Aorta (tissue), 5 donors: ENCODE measurements around the gene AKR1C8. TPM values are rescaled to one million over a fixed set of nuclear protein-coding genes. Genes with fewer than 3 reads are reported as not detected.
"Not testable (repeated sequence)": the region's sequence is repeated elsewhere in the genome, so short reads cannot be mapped to it uniquely, and the experiment has no call there.

Source experiments
- ATAC-seq: fragments of 200-7000 bp; cut with Tn5 transposase; one replicate; pipeline ENCODE4 v1.9.1; 2022; ENCODE audit warnings: moderate library complexity; ENCODE audit not compliant: low FRiP score
- DNase-seq, 2 donors: peaks; one replicate each; pipeline ENCODE4 v3.0.0-alpha.2; 2020
- H3K27ac ChIP-seq, 2 donors: one replicate each; pipeline ENCODE4 v1.5.1; 2013; ENCODE audit warnings: low read length in 2 of 2, mild to moderate bottlenecking in 2 of 2, moderate library complexity in 2 of 2, control low read depth in 1 of 2, inconsistent platforms in 1 of 2, low read depth in 1 of 2
- H3K27me3 ChIP-seq, 2 donors: one replicate each; pipeline ENCODE4 v1.6.1; 2013; ENCODE audit warnings: control low read depth in 1 of 2, low read length in 1 of 2, mild to moderate bottlenecking in 1 of 2, moderate library complexity in 1 of 2; ENCODE audit not compliant: insufficient read depth in 2 of 2, control insufficient read depth in 1 of 2
- H3K36me3 ChIP-seq, 2 donors: one replicate each; pipeline ENCODE4 v1.6.1; 2013; ENCODE audit warnings: control low read depth in 1 of 2, low read length in 1 of 2, mild to moderate bottlenecking in 1 of 2; ENCODE audit not compliant: insufficient read depth in 2 of 2, control insufficient read depth in 1 of 2
- H3K4me1 ChIP-seq, 2 donors: one replicate each; pipeline ENCODE4 v1.6.1; 2013; ENCODE audit warnings: low read length in 2 of 2, control low read depth in 1 of 2, mild to moderate bottlenecking in 1 of 2, moderate library complexity in 1 of 2; ENCODE audit not compliant: insufficient read depth in 2 of 2, control insufficient read depth in 1 of 2
- H3K4me3 ChIP-seq, 2 donors: one replicate each; pipeline ENCODE4 v1.5.1; 2013; ENCODE audit warnings: low read length in 2 of 2, control low read depth in 1 of 2, mild to moderate bottlenecking in 1 of 2
- H3K9me3 ChIP-seq: one replicate; pipeline ENCODE4 v1.6.1; 2013; ENCODE audit warnings: mild to moderate bottlenecking, low read length; ENCODE audit not compliant: control insufficient read depth
- WGBS, 2 donors: extraction: QIAGEN DNeasy Blood & Tissue Kit; methylation state at CpG; one replicate each; pipeline ENCODE4 v1.1.7; 2013; 5-methylcytosine and 5-hydroxymethylcytosine counted together
- intact Hi-C, 2 donors: fragments of 100-400 bp; cut with DNase I; formaldehyde crosslinking; loops; one replicate each; pipeline versions ENCODE4 v1.14.2 to v1.15.0; 2022
- polyA plus RNA-seq, 2 donors: library from polyadenylated mRNA; stranded (reverse); fragments of 200-250 nt; gene quantifications; one replicate each; pipeline ENCODE4 v1.2.3, GENCODE V29; 2013
- total RNA-seq, 2 donors: library from RNA; stranded (reverse); fragmentation: NEBNext Ultra II Directional; extraction: Animal tissue kit (Norgen Biotek cat#: 25700); gene quantifications; one replicate each; pipeline ENCODE4 v1.2.1, GENCODE V29; 2021
- donor health status: healthy with polysubstance abuse.
- donor health status: Bipolar disorder and iron deficiency.
- donor health status: DM: no; HTN: no; CAD: no.
- donor health status: DM: no; HTN: no; CAD: no.
- donor health status: DM: yes; HTN: yes; CAD: no.

The AKR1C8 gene
- total and polyA plus RNA-seq, 4 donors = 0.30 TPM; not detected in 3

DNA sequence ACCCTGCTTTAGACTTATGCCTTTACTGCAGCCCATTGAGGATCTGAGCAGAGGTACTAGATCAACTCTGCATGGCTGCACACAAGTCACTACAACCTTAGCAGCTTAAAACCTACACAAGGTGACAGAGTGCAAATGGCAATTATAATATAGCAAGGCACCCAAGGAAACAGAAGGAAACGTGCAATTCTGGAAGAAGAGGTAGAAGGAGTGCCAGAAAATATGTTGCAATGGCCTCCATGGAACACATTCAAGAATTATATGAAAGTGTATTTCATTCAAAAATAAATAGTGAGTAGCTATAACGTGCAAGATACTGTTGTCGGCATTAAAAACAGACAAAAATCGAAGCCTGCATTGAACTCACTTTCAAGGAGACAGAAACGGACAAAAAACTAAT is 2.9 kb upstream of the AKR1C8 start:
- Histone ChIP-seq H3K36me3 (no peaks in the 10 kb centered on the region), H3K4me3 (no peak overlapping the region), H3K27ac (no peak overlapping the region), H3K4me1 (no peaks in the 10 kb centered on the region), H3K9me3 (no peaks in the 10 kb centered on the region), H3K27me3 (no peaks in the 10 kb centered on the region)
- ATAC-seq = no peak
- no peak for DNase-seq
- 60 to 69% methylated on average over 5 of the region's 5 CpGs for WGBS, 2 donors
- intact Hi-C loops = no loop called here

DNA sequence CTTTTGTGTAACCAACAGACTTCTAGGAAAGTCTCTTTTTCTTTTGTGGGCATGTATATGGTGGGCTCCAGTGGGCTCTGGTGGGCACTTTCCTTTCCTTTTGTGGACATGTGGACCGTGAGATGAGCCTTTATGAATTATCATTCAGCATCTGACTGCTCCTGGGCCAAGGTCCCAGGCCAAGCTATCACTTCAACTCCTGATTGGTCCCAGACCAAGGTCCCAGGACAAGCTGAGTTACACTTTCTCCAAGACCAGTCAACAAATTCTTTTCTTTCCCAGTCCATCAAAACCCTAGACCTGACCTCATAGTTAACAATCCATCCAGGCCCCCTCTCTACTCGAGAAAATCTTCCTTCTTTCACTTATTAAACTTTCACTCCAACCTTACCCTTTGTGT is 1.0 kb downstream of the AKR1C8 start:
- no peaks in the 10 kb centered on the region for H3K27me3 ChIP-seq
- no peaks in the 10 kb centered on the region for H3K4me1 ChIP-seq
- H3K36me3 ChIP-seq = no peaks in the 10 kb centered on the region
- intact Hi-C loops = no loop called here
- DNase-seq = no peak
- no peak overlapping the region for H3K27ac ChIP-seq
- WGBS, 2 donors = 38 to 54% methylated on average over 2 of the region's 2 CpGs
- peaks cover 3% of the 10 kb centered on the region for H3K9me3 ChIP-seq
- ATAC-seq = no peak
- no peak overlapping the region for H3K4me3 ChIP-seq

DNA sequence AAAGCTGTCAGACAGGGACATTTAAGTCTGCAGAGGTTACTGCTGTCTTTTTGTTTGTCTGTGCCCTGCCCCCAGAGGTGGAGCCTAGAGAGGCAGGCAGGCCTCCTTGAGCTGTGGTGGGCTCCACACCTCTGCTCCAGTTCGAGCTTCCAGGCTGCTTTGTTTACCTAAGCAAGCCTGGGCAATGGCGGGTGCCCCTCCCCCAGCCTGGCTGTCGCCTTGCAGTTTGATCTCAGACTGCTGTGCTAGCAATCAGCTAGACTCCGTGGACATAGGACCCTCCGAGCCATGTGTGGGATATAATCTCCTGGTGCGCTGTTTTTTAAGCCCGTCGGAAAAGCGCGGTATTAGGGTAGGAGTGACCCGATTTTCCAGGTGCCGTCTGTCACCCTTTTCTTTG is 4.4 kb downstream of the AKR1C8 start:
- H3K4me3 ChIP-seq, DNase-seq, H3K27me3 ChIP-seq, H3K36me3 ChIP-seq, H3K4me1 ChIP-seq, ATAC-seq, intact Hi-C loops, H3K27ac ChIP-seq, H3K9me3 ChIP-seq: not testable (repeated sequence)
- 86 to 88% methylated on average over 12 of the region's 12 CpGs for WGBS, 2 donors

DNA sequence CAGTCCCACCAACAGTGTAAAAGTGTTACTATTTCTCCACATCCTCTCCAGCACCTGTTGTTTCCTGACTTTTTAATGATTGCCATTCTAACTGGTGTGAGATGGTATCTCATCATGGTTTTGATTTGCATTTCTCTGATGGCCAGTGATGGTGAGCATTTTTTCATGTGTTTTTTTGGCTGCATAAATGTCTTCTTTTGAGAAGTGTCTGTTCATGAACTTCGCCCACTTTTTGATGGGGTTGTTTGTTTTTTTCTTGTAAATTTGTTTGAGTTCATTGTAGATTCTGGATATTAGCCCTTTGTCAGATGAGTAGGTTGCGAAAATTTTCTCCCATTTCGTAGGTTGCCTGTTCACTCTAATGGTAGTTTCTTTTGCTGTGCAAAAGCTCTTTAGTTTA is 9.4 kb downstream of the AKR1C8 start:
- H3K27me3 ChIP-seq, H3K36me3 ChIP-seq, H3K4me3 ChIP-seq, H3K27ac ChIP-seq, H3K4me1 ChIP-seq, intact Hi-C loops, DNase-seq, ATAC-seq, H3K9me3 ChIP-seq: not testable (repeated sequence)
- WGBS, 2 donors = 77 to 85% methylated on average over 1 to 3 of the region's 3 CpGs

DNA sequence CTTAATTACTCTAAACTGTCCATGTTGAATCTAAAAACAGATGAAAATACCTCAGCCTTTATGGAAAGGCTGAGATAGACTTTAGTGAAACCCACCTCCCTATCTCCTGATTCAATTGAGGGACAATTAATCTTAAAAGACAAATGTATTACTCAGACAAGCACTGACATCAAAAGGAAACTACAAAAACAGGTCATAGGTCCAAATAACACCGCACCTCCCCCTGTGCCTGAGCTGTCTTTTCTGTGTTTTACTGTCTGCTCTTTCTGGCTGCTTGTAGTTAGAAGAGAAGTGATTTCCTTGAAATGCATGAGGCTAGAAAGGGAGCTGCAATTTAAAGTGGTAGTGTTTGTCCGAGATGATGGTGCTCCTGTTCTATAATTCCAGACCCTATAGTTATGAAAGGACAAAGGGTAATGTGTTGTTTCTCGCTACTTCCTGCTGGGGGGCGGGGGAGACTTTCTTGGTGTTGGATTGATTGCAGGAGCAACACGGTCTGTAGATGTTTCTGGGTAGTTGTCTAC is 16.0 kb downstream of the AKR1C8 start:
- WGBS, 2 donors = 45 to 73% methylated on average over 5 of the region's 5 CpGs
- H3K36me3 ChIP-seq = no peaks in the 10 kb centered on the region
- DNase-seq (no peak), ATAC-seq (no peak)
- no peak overlapping the region for H3K4me3 ChIP-seq
- peaks cover 8% of the 10 kb centered on the region for H3K9me3 ChIP-seq
- intact Hi-C loops = no loop called here
- H3K4me1 ChIP-seq = no peaks in the 10 kb centered on the region
- H3K27me3 ChIP-seq = no peaks in the 10 kb centered on the region
- H3K27ac ChIP-seq = no peak overlapping the region

DNA sequence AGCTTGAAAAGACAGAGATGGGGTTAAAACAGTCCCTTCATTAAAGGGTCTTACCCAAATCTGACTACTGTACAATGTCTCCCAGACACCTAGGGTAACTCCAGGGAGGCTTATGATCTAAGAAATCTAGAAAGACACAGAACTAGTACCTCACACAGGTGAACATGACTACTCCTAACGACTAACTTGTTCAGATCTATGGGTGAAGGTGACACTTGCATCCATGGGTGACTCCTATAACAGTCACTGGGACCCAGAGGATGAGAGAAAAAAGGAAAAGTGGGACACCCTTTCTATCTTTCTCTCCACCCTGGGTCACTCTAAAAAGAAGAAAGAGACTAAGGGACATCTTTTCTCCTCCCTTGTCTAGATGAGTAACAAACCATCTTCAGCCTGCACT is 19.2 kb downstream of the AKR1C8 start:
- intact Hi-C loops = no loop called here
- no peaks in the 10 kb centered on the region for H3K4me1 ChIP-seq
- H3K27me3 ChIP-seq = no peaks in the 10 kb centered on the region
- H3K27ac ChIP-seq = no peak overlapping the region
- ATAC-seq (no peak), DNase-seq (no peak)
- 7 to 11% methylated on average over 1 of the region's 1 CpG for WGBS, 2 donors
- no peaks in the 10 kb centered on the region for H3K36me3 ChIP-seq
- H3K4me3 ChIP-seq = no peak overlapping the region
- H3K9me3 ChIP-seq = peaks cover 15% of the 10 kb centered on the region

DNA sequence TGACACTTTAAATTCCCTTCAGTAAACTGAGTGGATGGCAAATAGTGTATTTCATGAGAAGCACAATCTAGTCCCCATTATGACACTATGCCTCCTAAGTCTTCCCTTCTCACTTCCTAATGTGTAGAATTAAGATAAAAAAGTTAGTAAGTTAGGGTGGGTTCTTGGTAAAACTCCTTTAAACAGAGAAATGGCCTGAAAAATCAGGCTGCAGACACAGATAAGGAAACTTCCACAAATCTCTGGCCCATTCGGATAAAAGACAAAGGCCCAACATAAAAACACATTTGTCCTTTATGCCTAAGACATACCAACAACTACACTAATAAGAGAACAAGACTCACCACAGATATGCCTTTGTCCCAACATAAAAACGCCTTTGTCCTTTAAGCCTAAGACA is 21.5 kb downstream of the AKR1C8 start:
- Histone ChIP-seq H3K27ac (no peak overlapping the region), H3K36me3 (no peaks in the 10 kb centered on the region), H3K4me3 (no peak overlapping the region), H3K4me1 (no peaks in the 10 kb centered on the region), H3K27me3 (no peaks in the 10 kb centered on the region), H3K9me3 (peaks cover 16% of the 10 kb centered on the region)
- DNase-seq (no peak), ATAC-seq (no peak)
- intact Hi-C loops = no loop called here
- WGBS, 2 donors = 51 to 61% methylated on average over 2 of the region's 2 CpGs

DNA sequence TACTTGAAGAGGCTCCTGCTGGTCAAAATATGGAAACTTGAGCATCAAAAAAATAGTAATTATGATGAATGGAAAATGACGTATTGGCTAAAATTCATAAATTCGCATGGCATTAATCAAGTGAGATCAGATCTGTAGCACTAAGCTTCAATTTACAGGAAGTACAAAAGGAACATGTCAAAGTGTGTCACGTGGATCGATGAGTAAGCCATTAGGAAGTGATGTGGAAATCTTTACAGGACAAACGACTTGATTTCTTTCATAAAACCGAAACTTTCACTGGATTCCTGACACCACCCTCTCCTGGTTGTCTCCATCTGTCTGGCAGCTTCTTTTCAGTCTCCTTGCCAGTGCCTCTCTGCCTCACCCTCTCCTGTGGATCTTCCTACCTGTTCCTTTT is 25.8 kb downstream of the AKR1C8 start:
- WGBS, 2 donors = 75 to 77% methylated on average over 6 of the region's 6 CpGs
- no peak overlapping the region for H3K4me3 ChIP-seq
- no peaks in the 10 kb centered on the region for H3K36me3 ChIP-seq
- no peak for DNase-seq
- intact Hi-C loops = no loop called here
- no peaks in the 10 kb centered on the region for H3K27me3 ChIP-seq
- H3K27ac ChIP-seq = no peak overlapping the region
- ATAC-seq = no peak
- H3K9me3 ChIP-seq = peaks cover 12% of the 10 kb centered on the region
- H3K4me1 ChIP-seq = no peaks in the 10 kb centered on the region

DNA sequence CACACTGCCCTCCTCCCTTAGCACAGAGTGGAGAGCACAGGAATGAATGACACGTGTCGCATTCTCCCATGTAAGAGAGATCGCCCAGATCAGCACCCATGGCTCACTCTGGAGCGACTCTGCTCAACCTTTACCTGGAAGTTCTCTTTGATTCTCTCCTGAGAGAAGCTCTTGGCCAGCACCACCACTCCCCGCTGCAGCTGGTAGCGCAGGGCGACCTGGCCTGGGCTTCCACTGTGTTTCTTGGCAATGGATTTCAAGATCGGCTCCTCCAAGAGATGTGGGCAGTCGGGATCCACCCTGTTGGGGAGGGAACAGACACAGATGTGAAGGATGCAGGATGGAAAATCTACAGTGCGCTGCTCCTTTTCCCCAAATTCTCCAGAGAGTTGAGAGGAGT is 27.4 kb downstream of the AKR1C8 start:
- Histone ChIP-seq H3K27ac (no peak overlapping the region), H3K36me3 (no peaks in the 10 kb centered on the region), H3K4me3 (no peak overlapping the region), H3K4me1 (no peaks in the 10 kb centered on the region), H3K27me3 (no peaks in the 10 kb centered on the region), H3K9me3 (peaks cover 6% of the 10 kb centered on the region)
- DNase-seq = no peak
- intact Hi-C loops = no loop called here
- 69 to 76% methylated on average over 10 of the region's 10 CpGs for WGBS, 2 donors
- ATAC-seq = no peak
